Activated T-helper 17 cell treated with anti-CD3 and anti-CD28 coated beads, Interleukin-2, amount 50 U/mL, for 72 hours (primary cell): Measurements from ENCODE around the gene BTN2A1. TPM values are rescaled to one million over a fixed set of nuclear protein-coding genes. Genes with fewer than 3 reads are reported as not detected.
A peak's percentile ranks its signal among the peaks of the same experiment; 100 is the strongest.

Experiments used
- ATAC-seq: fragments of 150-1000 bp; cut with Tn5 transposase; replicated peaks from 2 replicates; pipeline ENCODE4 v1.10.0; 2021; ENCODE audit warnings: mild to moderate bottlenecking, moderate library complexity
- H3K27ac Mint-ChIP-seq: one replicate; pipeline ENCODE4 v1.8.0; 2022; ENCODE audit warnings: mixed read lengths
- H3K27me3 Mint-ChIP-seq: one replicate; pipeline ENCODE4 v1.8.0; 2022; ENCODE audit warnings: mixed read lengths
- H3K36me3 Mint-ChIP-seq: one replicate; pipeline ENCODE4 v1.8.0; 2022; ENCODE audit warnings: low read depth, mild to moderate bottlenecking, mixed read lengths
- H3K4me1 Mint-ChIP-seq: one replicate; pipeline ENCODE4 v1.8.0; 2022; ENCODE audit warnings: mixed read lengths
- H3K4me3 Mint-ChIP-seq: one replicate; pipeline ENCODE4 v1.8.0; 2022; ENCODE audit warnings: mild to moderate bottlenecking, mixed read lengths
- H3K9me3 Mint-ChIP-seq: one replicate; pipeline ENCODE4 v1.8.0; 2022; ENCODE audit warnings: mixed read lengths
- total RNA-seq, 2 donors: library from RNA; stranded (reverse); gene quantifications; one replicate each; pipeline ENCODE4 v1.2.3, GENCODE V29; 2022

Gene BTN2A1
- total RNA-seq, 2 donors from 2014 or later: 26.1 to 36.3 TPM

- H3K4me3 Mint-ChIP-seq: no peak overlapping the region
- H3K36me3 Mint-ChIP-seq: no peaks in the 10 kb centered on the region
- H3K4me1 Mint-ChIP-seq: no peaks in the 10 kb centered on the region
- H3K27ac Mint-ChIP-seq: no peak overlapping the region
- no peaks in the 10 kb centered on the region for H3K27me3 Mint-ChIP-seq
- H3K9me3 Mint-ChIP-seq: peaks cover 6% of the 10 kb centered on the region
- ATAC-seq: no peak
Measured at GRCh38 chr6:26485112-26485780, 27.5 kb downstream of the BTN2A1 start.

GRCh38 chr6:26486358-26486757 is 28.6 kb downstream of the BTN2A1 start:
- Mint-ChIP-seq H3K4me1 (peaks cover 4% of the 10 kb centered on the region), H3K9me3 (peaks cover 6% of the 10 kb centered on the region), H3K36me3 (no peaks in the 10 kb centered on the region), H3K4me3 (no peak overlapping the region), H3K27me3 (no peaks in the 10 kb centered on the region), H3K27ac (no peak overlapping the region)
- ATAC-seq: no peak

GRCh38 chr6:26487466-26487865 is 29.7 kb downstream of the BTN2A1 start:
- no peak for ATAC-seq
- H3K4me3 Mint-ChIP-seq: no peak overlapping the region
- H3K9me3 Mint-ChIP-seq: peaks cover 6% of the 10 kb centered on the region
- no peak overlapping the region for H3K27ac Mint-ChIP-seq
- H3K36me3 Mint-ChIP-seq: no peaks in the 10 kb centered on the region
- H3K4me1 Mint-ChIP-seq: peaks cover 4% of the 10 kb centered on the region
- H3K27me3 Mint-ChIP-seq: no peaks in the 10 kb centered on the region

- H3K36me3 Mint-ChIP-seq: no peaks in the 10 kb centered on the region
- peaks cover 4% of the 10 kb centered on the region for H3K4me1 Mint-ChIP-seq
- H3K4me3 Mint-ChIP-seq: no peak overlapping the region
- peak; percentile 31 for ATAC-seq
- H3K27me3 Mint-ChIP-seq: no peaks in the 10 kb centered on the region
- H3K27ac Mint-ChIP-seq: no peak overlapping the region
- H3K9me3 Mint-ChIP-seq: peaks cover 6% of the 10 kb centered on the region
Measured at GRCh38 chr6:26489996-26490964, 32.5 kb downstream of the BTN2A1 start.

GRCh38 chr6:26491604-26492003 is 33.8 kb downstream of the BTN2A1 start:
- Mint-ChIP-seq H3K9me3 (peaks cover 6% of the 10 kb centered on the region), H3K27ac (no peak overlapping the region), H3K4me3 (no peak overlapping the region), H3K4me1 (peaks cover 4% of the 10 kb centered on the region), H3K36me3 (no peaks in the 10 kb centered on the region), H3K27me3 (no peaks in the 10 kb centered on the region)
- no peak for ATAC-seq

GRCh38 chr6:26493258-26493657 is 35.5 kb downstream of the BTN2A1 start:
- Mint-ChIP-seq H3K9me3 (no peaks in the 10 kb centered on the region), H3K4me1 (peaks cover 4% of the 10 kb centered on the region), H3K27ac (peak overlapping the region; percentile 28), H3K4me3 (no peak overlapping the region), H3K27me3 (no peaks in the 10 kb centered on the region), H3K36me3 (no peaks in the 10 kb centered on the region)
- peak; percentile 18 for ATAC-seq

GRCh38 chr6:26494117-26494516 is 36.4 kb downstream of the BTN2A1 start:
- H3K27ac Mint-ChIP-seq: peak overlapping the region; percentile 28

GRCh38 chr6:26495281-26495680 is 37.5 kb downstream of the BTN2A1 start:
- Mint-ChIP-seq H3K27me3 (no peaks in the 10 kb centered on the region), H3K4me3 (no peak overlapping the region), H3K36me3 (no peaks in the 10 kb centered on the region), H3K9me3 (no peaks in the 10 kb centered on the region), H3K4me1 (peaks cover 4% of the 10 kb centered on the region), H3K27ac (no peak overlapping the region)
- no peak for ATAC-seq

More at GRCh38 chr6:26494117-26494516, 36.4 kb downstream of the BTN2A1 start:
- no peaks in the 10 kb centered on the region for H3K36me3 Mint-ChIP-seq
- no peaks in the 10 kb centered on the region for H3K27me3 Mint-ChIP-seq
- peaks cover 4% of the 10 kb centered on the region for H3K4me1 Mint-ChIP-seq
- no peak for ATAC-seq
- no peaks in the 10 kb centered on the region for H3K9me3 Mint-ChIP-seq
- H3K4me3 Mint-ChIP-seq: peak overlapping the region; percentile 19

GRCh38 chr6:26497610-26498009 is 39.9 kb downstream of the BTN2A1 start:
- no peak for ATAC-seq
- Mint-ChIP-seq H3K27ac (no peak overlapping the region), H3K36me3 (no peaks in the 10 kb centered on the region), H3K27me3 (peaks cover 13% of the 10 kb centered on the region), H3K4me3 (no peak overlapping the region), H3K4me1 (peaks cover 9% of the 10 kb centered on the region), H3K9me3 (no peaks in the 10 kb centered on the region)

- no peak for ATAC-seq
- Mint-ChIP-seq H3K27me3 (peaks cover 21% of the 10 kb centered on the region), H3K27ac (no peak within 1 kb of the TSS), H3K4me1 (peaks cover 9% of the 10 kb centered on the region), H3K36me3 (no peaks in the 10 kb centered on the region), H3K9me3 (no peaks in the 10 kb centered on the region), H3K4me3 (peak within 1 kb of the TSS; percentile 77)
Measured at GRCh38 chr6:26500102-26500501, 42.3 kb downstream of the BTN2A1 start, which contains the start of gene BTN1A1. TSS of gene BTN1A1 (plus strand) at chr6:26500303. CDS start at chr6:26501287, 984 bp downstream.

- peak overlapping the region; percentile 77 for H3K4me3 Mint-ChIP-seq
- no peaks in the 10 kb centered on the region for H3K9me3 Mint-ChIP-seq
- H3K27me3 Mint-ChIP-seq: peaks cover 24% of the 10 kb centered on the region
- no peak overlapping the region for H3K27ac Mint-ChIP-seq
- no peaks in the 10 kb centered on the region for H3K36me3 Mint-ChIP-seq
- ATAC-seq: peak; percentile 73
- H3K4me1 Mint-ChIP-seq: peaks cover 9% of the 10 kb centered on the region
Measured at GRCh38 chr6:26501482-26501986, 43.8 kb downstream of the BTN2A1 start.

- Mint-ChIP-seq H3K4me1 (peaks cover 9% of the 10 kb centered on the region), H3K9me3 (no peaks in the 10 kb centered on the region), H3K27ac (no peak overlapping the region), H3K4me3 (peak overlapping the region; percentile 77), H3K36me3 (no peaks in the 10 kb centered on the region), H3K27me3 (peaks cover 24% of the 10 kb centered on the region)
- ATAC-seq: no peak
Measured at GRCh38 chr6:26502165-26502564, 44.4 kb downstream of the BTN2A1 start.

GRCh38 chr6:26502626-26503025 is 44.9 kb downstream of the BTN2A1 start:
- Mint-ChIP-seq H3K27me3 (peaks cover 24% of the 10 kb centered on the region), H3K4me1 (peaks cover 9% of the 10 kb centered on the region), H3K9me3 (no peaks in the 10 kb centered on the region), H3K4me3 (no peak overlapping the region), H3K27ac (no peak overlapping the region), H3K36me3 (no peaks in the 10 kb centered on the region)
- ATAC-seq: no peak

- Mint-ChIP-seq H3K27ac (no peak overlapping the region), H3K4me1 (no peaks in the 10 kb centered on the region), H3K4me3 (no peak overlapping the region), H3K27me3 (peaks cover 11% of the 10 kb centered on the region), H3K36me3 (no peaks in the 10 kb centered on the region), H3K9me3 (no peaks in the 10 kb centered on the region)
- no peak for ATAC-seq
Measured at GRCh38 chr6:26507658-26508057, 49.9 kb downstream of the BTN2A1 start.
